Tibial nerve (tissue), 4 donors: Measurements from ENCODE around the gene LRRC61. TPM values are rescaled to one million over a fixed set of nuclear protein-coding genes. Genes with fewer than 3 reads are reported as not detected.

Experiments used
- DNase-seq, 2 donors: peaks; one replicate each; pipeline ENCODE4 v3.0.0-alpha.2; 2019; ENCODE audit warnings: low spot score in 2 of 2
- H3K27ac ChIP-seq, 4 donors: fragments of 200-600 bp; sonication (generic) in 3 of 4; one replicate each; pipeline ENCODE4 v1.5.1; 2017 to 2019; ENCODE audit warnings: mild to moderate bottlenecking in 1 of 4
- H3K27me3 ChIP-seq, 2 donors: fragments of 200-600 bp; sonication (generic) in 1 of 2; one replicate each; pipeline versions ENCODE4 v1.5.1 to v1.6.0; 2017 to 2019
- H3K36me3 ChIP-seq, 3 donors: fragments of 200-600 bp; sonication (generic); one replicate each; pipeline ENCODE4 v1.5.1; 2018 to 2019
- H3K4me1 ChIP-seq, 4 donors: fragments of 200-600 bp; sonication (generic) in 3 of 4; one replicate each; pipeline ENCODE4 v1.5.1; 2017 to 2019
- H3K4me3 ChIP-seq, 4 donors: fragments of 200-600 bp; sonication (generic) in 3 of 4; one replicate each; pipeline ENCODE4 v1.5.1; 2017 to 2019; ENCODE audit warnings: mild to moderate bottlenecking in 1 of 4, moderate library complexity in 1 of 4
- H3K9me3 ChIP-seq, 4 donors: fragments of 200-600 bp; sonication (generic) in 3 of 4; one replicate each; pipeline ENCODE4 v1.5.1; 2017 to 2019
- CTCF ChIP-seq, 5 experiments: fragments of 200-600 bp in 3 of 5; fragments of 450-650 bp in 2 of 5; sonication (generic) in 3 of 5; IDR thresholded peaks; one replicate each; pipeline ENCODE4 v1.5.1; 2016 to 2019; ENCODE audit warnings: antibody characterized with exemption in 5 of 5, mild to moderate bottlenecking in 3 of 5, moderate library complexity in 2 of 5
- EP300 ChIP-seq, 2 donors: sonication (generic); formaldehyde crosslinking; IDR thresholded peaks; one replicate each; pipeline ENCODE4 v1.6.1; 2017; ENCODE audit warnings: antibody characterized with exemption in 2 of 2, mild to moderate bottlenecking in 1 of 2
- POLR2A ChIP-seq, 2 donors: fragments of 450-650 bp; IDR thresholded peaks; one replicate each; pipeline ENCODE4 v1.6.1; 2017; ENCODE audit warnings: antibody characterized with exemption in 2 of 2, mild to moderate bottlenecking in 2 of 2, moderate library complexity in 2 of 2
- WGBS, 2 donors: methylation state at CpG; one replicate each; pipeline ENCODE4 v1.1.5; 2018; 5-methylcytosine and 5-hydroxymethylcytosine counted together
- total RNA-seq, 4 donors: library from RNA; depleted of rRNA; stranded (reverse); fragments of >200 nt; gene quantifications; one replicate each; pipeline ENCODE4 v1.1.0, GENCODE V29; 2016

Gene LRRC61
- total RNA-seq, 4 donors from 2014 or later: 7.9 to 19.3 (median 9.6) TPM

GRCh38 chr7:150360363-150361058, 37.4 kb downstream of the LRRC61 start:
- H3K27ac ChIP-seq: no peak overlapping the region
- no peak for TF ChIP-seq CTCF (IDR thresholded peaks at IDR 0.05)
- H3K4me3 ChIP-seq: no peak overlapping the region
- H3K27me3 ChIP-seq: no peaks in the 10 kb centered on the region
- no peaks in the 10 kb centered on the region for H3K36me3 ChIP-seq
- DNase-seq: no peak
- WGBS, 2 donors: 61 to 76% methylated on average over 5 of the region's 5 CpGs
- peaks cover 0 to 4% (median 2%) of the 10 kb centered on the region in 4 donors for H3K4me1 ChIP-seq
- H3K9me3 ChIP-seq: no peaks in the 10 kb centered on the region

- Histone ChIP-seq H3K4me3 (no peak overlapping the region), H3K9me3 (no peaks in the 10 kb centered on the region), H3K27ac (no peak overlapping the region), H3K27me3 (no peaks in the 10 kb centered on the region), H3K4me1 (peaks cover 0 to 4% (median 2%) of the 10 kb centered on the region in 4 donors), H3K36me3 (no peaks in the 10 kb centered on the region)
- no peak for TF ChIP-seq EP300 (IDR thresholded peaks at IDR 0.05)
- TF ChIP-seq POLR2A (IDR thresholded peaks at IDR 0.05): no peak
- no peak for TF ChIP-seq CTCF (IDR thresholded peaks at IDR 0.05)
- WGBS, 2 donors: 60 to 67% methylated on average over 7 of the region's 7 CpGs
- DNase-seq: no peak
These were observed 38.2 kb downstream of the LRRC61 start for GRCh38 chr7:150361402-150361801.

GRCh38 chr7:150361807-150362621, 38.9 kb downstream of the LRRC61 start:
- Histone ChIP-seq H3K27ac (no peak overlapping the region), H3K36me3 (no peaks in the 10 kb centered on the region), H3K4me1 (peaks cover 0 to 4% (median 2%) of the 10 kb centered on the region in 4 donors), H3K27me3 (no peaks in the 10 kb centered on the region), H3K4me3 (no peak overlapping the region), H3K9me3 (no peaks in the 10 kb centered on the region)
- no peak for DNase-seq
- 72 to 76% methylated on average over 18 of the region's 18 CpGs for WGBS, 2 donors
- TF ChIP-seq CTCF (IDR thresholded peaks at IDR 0.05) (no peak), POLR2A (IDR thresholded peaks at IDR 0.05) (no peak), EP300 (IDR thresholded peaks at IDR 0.05) (no peak)

GRCh38 chr7:150363370-150363769, 40.2 kb downstream of the LRRC61 start:
- no peak for DNase-seq
- H3K4me3 ChIP-seq: no peak overlapping the region
- no peaks in the 10 kb centered on the region for H3K27me3 ChIP-seq
- no peak overlapping the region for H3K27ac ChIP-seq
- TF ChIP-seq POLR2A (IDR thresholded peaks at IDR 0.05) (no peak), EP300 (IDR thresholded peaks at IDR 0.05) (no peak), CTCF (IDR thresholded peaks at IDR 0.05) (no peak)
- 87 to 91% methylated on average over 4 of the region's 4 CpGs for WGBS, 2 donors
- H3K36me3 ChIP-seq: no peaks in the 10 kb centered on the region
- no peaks in the 10 kb centered on the region for H3K9me3 ChIP-seq
- peaks cover 0 to 13% (median 5%) of the 10 kb centered on the region in 4 donors for H3K4me1 ChIP-seq

GRCh38 chr7:150363872-150364271, 40.7 kb downstream of the LRRC61 start:
- Histone ChIP-seq H3K27ac (no peak overlapping the region), H3K4me1 (peaks cover 0 to 13% (median 5%) of the 10 kb centered on the region in 4 donors), H3K27me3 (no peaks in the 10 kb centered on the region), H3K36me3 (no peaks in the 10 kb centered on the region), H3K9me3 (no peaks in the 10 kb centered on the region), H3K4me3 (no peak overlapping the region)
- DNase-seq: no peak
- 77 to 80% methylated on average over 5 of the region's 5 CpGs for WGBS, 2 donors
- TF ChIP-seq CTCF (IDR thresholded peaks at IDR 0.05) (no peak), POLR2A (IDR thresholded peaks at IDR 0.05) (no peak), EP300 (IDR thresholded peaks at IDR 0.05) (no peak)
